ENCODE results near the gene WDR11.

The WDR11 gene

GRCh38 chr10:120926611-120927010 is 75.4 kb downstream of the WDR11 start:
- no peaks in the 10 kb centered on the region for H3K4me1 ChIP-seq (ENCODE audit: control insufficient read depth, insufficient read depth, low read length)
- H3K36me3 ChIP-seq (ENCODE audit: control insufficient read depth, insufficient read depth, low read length), result no peaks in the 10 kb centered on the region
- H3K4me3 ChIP-seq (ENCODE audit: low read depth, low read length), result no peak overlapping the region
- no peak overlapping the region for H3K27ac ChIP-seq (ENCODE audit: low read depth, low read length)
- no peaks in the 10 kb centered on the region for H3K27me3 ChIP-seq (ENCODE audit: control insufficient read depth, insufficient read depth, low read length)
- no peaks in the 10 kb centered on the region for H3K9me3 ChIP-seq (ENCODE audit: control insufficient read depth, insufficient read depth, low read length)
- no peak overlapping the region for H3K9ac ChIP-seq (ENCODE audit: low read depth, low read length)

- H3K36me3 ChIP-seq (ENCODE audit: control insufficient read depth, insufficient read depth, low read length), result no peaks in the 10 kb centered on the region
- H3K4me1 ChIP-seq (ENCODE audit: control insufficient read depth, insufficient read depth, low read length), result no peaks in the 10 kb centered on the region
- H3K9me3 ChIP-seq (ENCODE audit: control insufficient read depth, insufficient read depth, low read length), result no peaks in the 10 kb centered on the region
- H3K4me3 ChIP-seq (ENCODE audit: low read depth, low read length), result no peak overlapping the region
- no peaks in the 10 kb centered on the region for H3K27me3 ChIP-seq (ENCODE audit: control insufficient read depth, insufficient read depth, low read length)
- no peak overlapping the region for H3K27ac ChIP-seq (ENCODE audit: low read depth, low read length)
- H3K9ac ChIP-seq (ENCODE audit: low read depth, low read length), result no peak overlapping the region
Measured at GRCh38 chr10:120927352-120927751, 76.2 kb downstream of the WDR11 start.

- Histone ChIP-seq H3K9ac (ENCODE audit: low read depth, low read length) (no peak overlapping the region), H3K27me3 (ENCODE audit: control insufficient read depth, insufficient read depth, low read length) (no peaks in the 10 kb centered on the region), H3K9me3 (ENCODE audit: control insufficient read depth, insufficient read depth, low read length) (no peaks in the 10 kb centered on the region), H3K4me3 (ENCODE audit: low read depth, low read length) (no peak overlapping the region), H3K27ac (ENCODE audit: low read depth, low read length) (no peak overlapping the region), H3K4me1 (ENCODE audit: control insufficient read depth, insufficient read depth, low read length) (no peaks in the 10 kb centered on the region), H3K36me3 (ENCODE audit: control insufficient read depth, insufficient read depth, low read length) (no peaks in the 10 kb centered on the region)
Measured at GRCh38 chr10:120929166-120929565, 78.0 kb downstream of the WDR11 start.

- Histone ChIP-seq H3K36me3 (ENCODE audit: control insufficient read depth, insufficient read depth, low read length) (no peaks in the 10 kb centered on the region), H3K27ac (ENCODE audit: low read depth, low read length) (no peak overlapping the region), H3K9me3 (ENCODE audit: control insufficient read depth, insufficient read depth, low read length) (no peaks in the 10 kb centered on the region; the same call in 1 of the 2 replicates), H3K27me3 (ENCODE audit: control insufficient read depth, insufficient read depth, low read length) (no peaks in the 10 kb centered on the region), H3K4me1 (ENCODE audit: control insufficient read depth, insufficient read depth, low read length) (no peaks in the 10 kb centered on the region), H3K4me3 (ENCODE audit: low read depth, low read length) (no peak overlapping the region), H3K9ac (ENCODE audit: low read depth, low read length) (no peak overlapping the region)
Measured at GRCh38 chr10:120931423-120931822, 80.3 kb downstream of the WDR11 start.

- no peak overlapping the region for H3K4me3 ChIP-seq (ENCODE audit: low read depth, low read length)
- no peaks in the 10 kb centered on the region for H3K27me3 ChIP-seq (ENCODE audit: control insufficient read depth, insufficient read depth, low read length)
- peaks cover 1% of the 10 kb centered on the region for H3K9me3 ChIP-seq (ENCODE audit: control insufficient read depth, insufficient read depth, low read length)
- no peaks in the 10 kb centered on the region for H3K36me3 ChIP-seq (ENCODE audit: control insufficient read depth, insufficient read depth, low read length)
- no peak overlapping the region for H3K9ac ChIP-seq (ENCODE audit: low read depth, low read length)
- no peak overlapping the region for H3K27ac ChIP-seq (ENCODE audit: low read depth, low read length)
- no peaks in the 10 kb centered on the region for H3K4me1 ChIP-seq (ENCODE audit: control insufficient read depth, insufficient read depth, low read length)
Measured at GRCh38 chr10:120931999-120932398, 80.8 kb downstream of the WDR11 start.

DNA sequence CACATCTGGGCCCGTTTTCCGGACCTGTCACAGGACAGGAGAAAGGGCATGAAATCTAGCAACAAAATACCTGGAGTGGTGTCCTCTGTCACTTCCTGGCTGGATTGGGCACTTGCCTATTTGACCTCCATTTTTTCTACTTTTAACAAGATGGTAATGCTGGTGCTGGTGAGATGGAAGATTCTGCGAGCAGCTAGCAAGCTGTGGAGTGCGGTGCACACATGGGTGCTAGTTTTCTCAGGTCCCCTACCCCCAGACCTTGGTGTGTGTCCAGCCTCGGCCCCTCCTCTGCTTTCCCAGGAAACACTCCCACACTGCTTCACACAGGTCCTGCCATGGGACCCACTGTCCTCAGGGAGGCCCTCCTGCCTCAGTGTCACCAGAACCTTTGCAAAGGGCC is 87.7 kb downstream of the WDR11 start:
- Histone ChIP-seq H3K9me3 (ENCODE audit: control insufficient read depth, insufficient read depth, low read length) (peaks cover 7% of the 10 kb centered on the region), H3K4me3 (ENCODE audit: low read depth, low read length) (no peak overlapping the region), H3K4me1 (ENCODE audit: control insufficient read depth, insufficient read depth, low read length) (peaks cover 13% of the 10 kb centered on the region), H3K36me3 (ENCODE audit: control insufficient read depth, insufficient read depth, low read length) (no peaks in the 10 kb centered on the region), H3K27ac (ENCODE audit: low read depth, low read length) (no peak overlapping the region), H3K9ac (ENCODE audit: low read depth, low read length) (no peak overlapping the region), H3K27me3 (ENCODE audit: control insufficient read depth, insufficient read depth, low read length) (no peaks in the 10 kb centered on the region)

DNA sequence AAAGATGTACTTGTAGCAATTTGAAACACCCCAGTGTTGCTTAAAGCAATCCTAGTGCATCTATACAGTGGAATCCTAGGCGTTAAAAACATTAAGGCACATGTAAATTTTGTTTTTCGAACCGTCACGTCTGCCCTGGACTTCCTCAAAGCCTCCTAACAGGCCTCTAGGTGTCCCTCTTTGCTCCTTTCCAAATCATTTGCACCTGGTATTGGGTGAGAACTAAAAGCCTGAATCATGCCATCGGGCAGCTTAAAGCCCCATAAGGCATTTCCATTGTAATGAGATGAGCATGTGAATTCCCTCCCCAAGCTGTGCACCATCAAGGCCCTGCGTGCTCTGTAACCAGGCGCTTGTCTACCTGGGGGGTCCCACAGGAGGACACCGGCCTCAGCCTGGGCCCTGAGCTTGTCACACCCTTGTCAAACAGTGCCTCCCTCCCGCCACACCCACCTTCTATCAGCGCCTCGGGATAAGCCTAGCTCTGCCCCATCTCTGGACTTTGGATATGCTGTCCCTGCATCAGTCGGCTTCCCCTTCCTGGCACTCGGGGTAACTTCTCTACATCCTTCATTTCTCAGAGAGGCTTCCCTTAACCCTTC is 89.2 kb downstream of the WDR11 start:
- Histone ChIP-seq H3K36me3 (ENCODE audit: control insufficient read depth, insufficient read depth, low read length) (no peaks in the 10 kb centered on the region), H3K27me3 (ENCODE audit: control insufficient read depth, insufficient read depth, low read length) (no peaks in the 10 kb centered on the region), H3K27ac (ENCODE audit: low read depth, low read length) (no peak overlapping the region), H3K9ac (ENCODE audit: low read depth, low read length) (no peak overlapping the region), H3K9me3 (ENCODE audit: control insufficient read depth, insufficient read depth, low read length) (peaks cover 7% of the 10 kb centered on the region), H3K4me1 (ENCODE audit: control insufficient read depth, insufficient read depth, low read length) (peaks cover 13% of the 10 kb centered on the region), H3K4me3 (ENCODE audit: low read depth, low read length) (no peak overlapping the region)

DNA sequence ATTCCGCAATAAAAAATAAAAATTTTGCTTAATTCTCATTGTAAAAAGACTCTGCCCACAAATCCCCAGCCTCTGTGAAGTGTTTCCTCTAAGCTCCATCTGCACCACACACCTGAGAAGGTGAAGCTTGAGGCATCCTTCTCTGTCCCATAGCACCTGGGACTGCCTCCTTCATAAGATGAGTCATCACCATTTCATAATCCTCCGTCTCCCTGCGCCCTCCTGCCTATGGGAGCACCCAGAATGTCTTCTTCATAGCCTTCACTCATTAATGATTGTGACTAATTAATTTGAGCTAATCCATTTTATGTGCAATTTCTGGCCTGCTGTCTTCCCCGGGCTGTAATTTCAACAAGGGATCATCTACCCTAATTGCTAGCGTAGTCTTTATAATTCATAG is 90.3 kb downstream of the WDR11 start:
- H3K27ac ChIP-seq (ENCODE audit: low read depth, low read length), result no peak overlapping the region
- no peaks in the 10 kb centered on the region for H3K27me3 ChIP-seq (ENCODE audit: control insufficient read depth, insufficient read depth, low read length)
- peaks cover 13% of the 10 kb centered on the region for H3K4me1 ChIP-seq (ENCODE audit: control insufficient read depth, insufficient read depth, low read length)
- H3K9me3 ChIP-seq (ENCODE audit: control insufficient read depth, insufficient read depth, low read length), result peaks cover 7% of the 10 kb centered on the region
- no peaks in the 10 kb centered on the region for H3K36me3 ChIP-seq (ENCODE audit: control insufficient read depth, insufficient read depth, low read length)
- no peak overlapping the region for H3K4me3 ChIP-seq (ENCODE audit: low read depth, low read length)
- H3K9ac ChIP-seq (ENCODE audit: low read depth, low read length), result no peak overlapping the region

GRCh38 chr10:120942806-120943413 is 91.7 kb downstream of the WDR11 start:
- H3K9me3 ChIP-seq (ENCODE audit: control insufficient read depth, insufficient read depth, low read length), result no peaks in the 10 kb centered on the region
- no peaks in the 10 kb centered on the region for H3K36me3 ChIP-seq (ENCODE audit: control insufficient read depth, insufficient read depth, low read length)
- no peak overlapping the region for H3K9ac ChIP-seq (ENCODE audit: low read depth, low read length)
- no peaks in the 10 kb centered on the region for H3K27me3 ChIP-seq (ENCODE audit: control insufficient read depth, insufficient read depth, low read length)
- H3K27ac ChIP-seq (ENCODE audit: low read depth, low read length), result no peak overlapping the region
- H3K4me3 ChIP-seq (ENCODE audit: low read depth, low read length), result no peak overlapping the region
- H3K4me1 ChIP-seq (ENCODE audit: control insufficient read depth, insufficient read depth, low read length), result peaks cover 13% of the 10 kb centered on the region

GRCh38 chr10:120943542-120943941 is 92.4 kb downstream of the WDR11 start:
- no peaks in the 10 kb centered on the region for H3K9me3 ChIP-seq (ENCODE audit: control insufficient read depth, insufficient read depth, low read length)
- peaks cover 13% of the 10 kb centered on the region for H3K4me1 ChIP-seq (ENCODE audit: control insufficient read depth, insufficient read depth, low read length)
- H3K9ac ChIP-seq (ENCODE audit: low read depth, low read length), result no peak overlapping the region
- H3K27me3 ChIP-seq (ENCODE audit: control insufficient read depth, insufficient read depth, low read length), result no peaks in the 10 kb centered on the region
- no peaks in the 10 kb centered on the region for H3K36me3 ChIP-seq (ENCODE audit: control insufficient read depth, insufficient read depth, low read length)
- H3K4me3 ChIP-seq (ENCODE audit: low read depth, low read length), result no peak overlapping the region
- no peak overlapping the region for H3K27ac ChIP-seq (ENCODE audit: low read depth, low read length)

GRCh38 chr10:120944586-120945125 is 93.5 kb downstream of the WDR11 start:
- H3K9me3 ChIP-seq (ENCODE audit: control insufficient read depth, insufficient read depth, low read length), result no peaks in the 10 kb centered on the region
- peaks cover 13% of the 10 kb centered on the region for H3K4me1 ChIP-seq (ENCODE audit: control insufficient read depth, insufficient read depth, low read length)
- H3K27me3 ChIP-seq (ENCODE audit: control insufficient read depth, insufficient read depth, low read length), result peaks cover 8% of the 10 kb centered on the region
- H3K4me3 ChIP-seq (ENCODE audit: low read depth, low read length), result no peak overlapping the region
- H3K36me3 ChIP-seq (ENCODE audit: control insufficient read depth, insufficient read depth, low read length), result no peaks in the 10 kb centered on the region
- H3K9ac ChIP-seq (ENCODE audit: low read depth, low read length), result no peak overlapping the region
- H3K27ac ChIP-seq (ENCODE audit: low read depth, low read length), result no peak overlapping the region
